Heart left ventricle (tissue), 13 donors: Measurements from ENCODE around the gene NBAS.
"Not testable (repeated sequence)": the region's sequence is repeated elsewhere in the genome, so short reads cannot be mapped to it uniquely, and the experiment has no call there.

Source experiments
- POLR2A ChIP-seq, 2 donors: fragments of 450-650 bp; IDR thresholded peaks; one replicate each; pipeline ENCODE4 v1.6.1; 2017; ENCODE audit warnings: antibody characterized with exemption in 2 of 2, mild to moderate bottlenecking in 2 of 2, moderate library complexity in 2 of 2
- TF ChIP-seq, protein P1 (sequence below), 12 donors: fragments of 200-600 bp; sonication (generic) in 4 of 12; IDR thresholded peaks; one replicate each; pipeline versions ENCODE4 v1.5.0 to v1.8.0; 2018 to 2022; ENCODE audit warnings: antibody characterized with exemption in 12 of 12, mild to moderate bottlenecking in 5 of 12
- donor health status: ischemic (EF 13 %, LVEDD 7.1; RV severe dilation, severe dysfunction).
- donor health status: DM: no; HTN: yes; CAD: no.
- donor health status: DM: no; HTN: no; CAD: no.
- donor health status: ischemic (EF 25% LVEDD 6.9; RV normal size, moderate dysfunction).
- donor health status: ischemic (EF 25% LVEDD 5.7; RV mildly dilated, moderate dysfunction).
- donor health status: ischemic (EF 35%, LVEDD 5.7; RV mildly dilated, moderate dysfunction).
- donor health status: nonischemic (EF 11% LVEDD 7.7; RV severe dilation, severe dysfunction).
- donor health status: DM: yes; HTN: yes; CAD: no.
- donor health status: PGD.
- donor health status: ischemic (EF 29% LVEDD 5.4; RV normal size, mild dysfunction).
- donor health status: nonischemic (EF 23%, LVEDD 6.1; RV moderate dilation, normal function).

DNA sequence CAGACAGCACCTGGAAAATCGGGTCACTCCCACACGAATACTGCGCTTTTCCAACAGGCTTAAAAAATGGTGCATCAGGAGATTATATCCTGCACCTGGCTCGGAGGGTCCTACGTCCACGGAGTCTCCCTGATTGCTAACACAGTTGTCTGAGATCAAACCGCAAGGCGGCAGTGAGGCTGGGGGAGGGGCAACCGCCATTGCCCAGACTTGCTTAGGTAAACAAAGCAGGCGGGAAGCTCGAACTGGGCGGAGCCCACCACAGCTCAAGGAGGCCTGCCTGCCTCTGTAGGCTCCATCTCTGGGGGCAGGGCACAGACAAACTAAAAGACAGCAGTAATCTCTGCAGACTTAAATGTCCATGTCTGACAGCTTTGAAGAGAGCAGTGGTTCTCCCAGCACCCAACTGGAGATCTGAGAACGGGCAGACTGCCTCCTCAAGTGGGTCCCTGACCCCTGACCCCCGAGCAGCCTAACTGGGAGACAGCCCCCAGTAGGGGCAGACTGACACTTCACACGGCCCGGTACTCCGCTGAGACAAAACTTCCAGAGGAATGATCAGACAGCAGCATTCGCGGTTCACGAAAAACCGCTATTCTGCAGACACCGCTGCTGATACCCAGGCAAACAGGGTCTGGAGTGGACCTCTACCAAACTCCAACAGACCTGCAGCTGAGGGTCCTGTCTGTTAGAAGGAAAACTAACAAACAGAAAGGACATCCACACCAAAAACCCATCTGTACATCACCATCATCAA lies 121.2 kb downstream of the NBAS start:
- TF ChIP-seq, protein P1, sequence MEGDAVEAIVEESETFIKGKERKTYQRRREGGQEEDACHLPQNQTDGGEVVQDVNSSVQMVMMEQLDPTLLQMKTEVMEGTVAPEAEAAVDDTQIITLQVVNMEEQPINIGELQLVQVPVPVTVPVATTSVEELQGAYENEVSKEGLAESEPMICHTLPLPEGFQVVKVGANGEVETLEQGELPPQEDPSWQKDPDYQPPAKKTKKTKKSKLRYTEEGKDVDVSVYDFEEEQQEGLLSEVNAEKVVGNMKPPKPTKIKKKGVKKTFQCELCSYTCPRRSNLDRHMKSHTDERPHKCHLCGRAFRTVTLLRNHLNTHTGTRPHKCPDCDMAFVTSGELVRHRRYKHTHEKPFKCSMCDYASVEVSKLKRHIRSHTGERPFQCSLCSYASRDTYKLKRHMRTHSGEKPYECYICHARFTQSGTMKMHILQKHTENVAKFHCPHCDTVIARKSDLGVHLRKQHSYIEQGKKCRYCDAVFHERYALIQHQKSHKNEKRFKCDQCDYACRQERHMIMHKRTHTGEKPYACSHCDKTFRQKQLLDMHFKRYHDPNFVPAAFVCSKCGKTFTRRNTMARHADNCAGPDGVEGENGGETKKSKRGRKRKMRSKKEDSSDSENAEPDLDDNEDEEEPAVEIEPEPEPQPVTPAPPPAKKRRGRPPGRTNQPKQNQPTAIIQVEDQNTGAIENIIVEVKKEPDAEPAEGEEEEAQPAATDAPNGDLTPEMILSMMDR (IDR thresholded peaks at IDR 0.05), result not testable (repeated sequence)
- not testable (repeated sequence) for TF ChIP-seq POLR2A (IDR thresholded peaks at IDR 0.05)
